ENCODE results near the gene INKA1. TPM values are rescaled to one million over a fixed set of nuclear protein-coding genes. Genes with fewer than 3 reads are reported as not detected.

Gene INKA1
- total and polyA plus RNA-seq, 7 experiments from 2014 or later: 0.65 to 2.2 (median 1.6) TPM

DNA sequence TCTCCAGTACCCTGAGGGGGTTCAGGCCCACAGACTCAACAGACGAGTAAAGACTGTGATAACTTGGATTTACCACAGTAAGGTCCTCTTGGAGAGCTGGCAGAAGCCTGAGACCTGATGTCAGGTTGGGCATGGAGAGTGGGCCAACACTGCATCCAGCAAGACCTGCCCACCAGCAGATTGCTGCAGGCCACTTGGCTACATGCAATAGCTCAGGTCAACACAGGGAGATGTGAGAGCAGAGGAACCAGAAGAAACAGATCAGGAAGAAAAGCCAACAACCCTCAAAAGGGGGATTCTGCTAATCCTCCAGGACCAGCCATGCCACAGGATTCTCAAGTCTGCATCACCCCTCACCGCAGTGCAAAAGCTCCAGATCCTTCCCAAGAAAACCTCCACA lies 15.0 kb upstream of the INKA1 start:
- peaks cover 0 to 12% (median 0%) of the 10 kb centered on the region in 5 donors for H3K36me3 Mint-ChIP-seq
- ChIA-PET CTCF (interaction anchor here (0.7 to 1.3 kb wide), 2 partner anchors 18 to 56 kb away, joined by 3 to 4 read pairs; no protein-coding TSS in a partner anchor), POLR2A (interaction anchor here (1.0 to 4.1 kb wide), 3 partner anchors 15 to 68 kb away, joined by 3 to 25 read pairs (median 3); partner anchors contain the start of gene INKA1)
- H3K4me3 Mint-ChIP-seq: peak overlapping the region in 1 of 10 donors; percentile 34
- Histone ChIP-seq H3K27ac (ENCODE audit: low read depth, low read length) (no peak overlapping the region), H3K9me3 (ENCODE audit: control insufficient read depth in 2 of 3, low read length in 3 of 3) (no peaks in the 10 kb centered on the region), H3K4me3 (ENCODE audit: low read length) (no peak overlapping the region), H3K36me3 (ENCODE audit: control insufficient read depth in 2 of 3, insufficient read depth in 3 of 3, low read length in 3 of 3) (peaks cover 0 to 6% (median 0%) of the 10 kb centered on the region in 3 experiments), H3K4me1 (ENCODE audit: control insufficient read depth in 2 of 2, insufficient read depth in 2 of 2, low read length in 2 of 2) (peaks cover 8 to 9% of the 10 kb centered on the region in 2 donors), H3K27me3 (ENCODE audit: control insufficient read depth in 2 of 2, insufficient read depth in 2 of 2, low read length in 2 of 2) (no peaks in the 10 kb centered on the region)
- H3K27ac Mint-ChIP-seq: peak overlapping the region in 2 of 9 donors; percentile 46 to 78
- intact Hi-C loops (cut with micrococcal nuclease): loop anchor here (5.0 kb wide), 3 partner anchors 49 to 449 kb away; partner anchors contain the start of genes GNAI2 (in 1 of the 2) and USP4 (in 1 of the 2)
- DNase-seq (no peak), ATAC-seq (no peak)
- peaks cover 0 to 6% (median 0%) of the 10 kb centered on the region in 5 donors for H3K27me3 Mint-ChIP-seq
- H3K9me3 Mint-ChIP-seq: peaks cover 0 to 4% (median 0%) of the 10 kb centered on the region in 11 donors
- H3K4me1 Mint-ChIP-seq: peaks cover 13 to 41% (median 32%) of the 10 kb centered on the region in 7 donors

- peaks cover 0 to 4% (median 0%) of the 10 kb centered on the region in 11 donors for H3K9me3 Mint-ChIP-seq
- peaks cover 0 to 6% (median 0%) of the 10 kb centered on the region in 5 donors for H3K27me3 Mint-ChIP-seq
- Histone ChIP-seq H3K4me3 (ENCODE audit: low read length) (no peak overlapping the region), H3K27me3 (ENCODE audit: control insufficient read depth in 2 of 2, insufficient read depth in 2 of 2, low read length in 2 of 2) (no peaks in the 10 kb centered on the region), H3K36me3 (ENCODE audit: control insufficient read depth in 2 of 3, insufficient read depth in 3 of 3, low read length in 3 of 3) (peaks cover 0 to 6% (median 0%) of the 10 kb centered on the region in 3 experiments), H3K4me1 (ENCODE audit: control insufficient read depth in 2 of 2, insufficient read depth in 2 of 2, low read length in 2 of 2) (peaks cover 0 to 5% of the 10 kb centered on the region in 2 donors), H3K9me3 (ENCODE audit: control insufficient read depth in 2 of 3, low read length in 3 of 3) (no peaks in the 10 kb centered on the region), H3K27ac (ENCODE audit: low read depth, low read length) (no peak overlapping the region)
- H3K4me3 Mint-ChIP-seq: no peak overlapping the region
- CTCF ChIA-PET: no interaction called here
- no peak for DNase-seq
- peaks cover 4 to 17% (median 13%) of the 10 kb centered on the region in 7 donors for H3K4me1 Mint-ChIP-seq
- POLR2A ChIA-PET: no interaction called here
- no peaks in the 10 kb centered on the region for H3K36me3 Mint-ChIP-seq
- H3K27ac Mint-ChIP-seq: peak overlapping the region in 6 of 9 donors; percentile 60 to 97 (median 82)
- intact Hi-C loops (cut with micrococcal nuclease): no loop called here
- no peak for ATAC-seq
These were observed 12.2 kb upstream of the INKA1 start for GRCh38 chr3:49790626-49791411.

GRCh38 chr3:49791571-49791970 lies 11.5 kb upstream of the INKA1 start:
- peaks cover 4 to 16% (median 13%) of the 10 kb centered on the region in 7 donors for H3K4me1 Mint-ChIP-seq
- H3K27ac Mint-ChIP-seq: no peak overlapping the region
- Histone ChIP-seq H3K4me1 (ENCODE audit: control insufficient read depth in 2 of 2, insufficient read depth in 2 of 2, low read length in 2 of 2) (peaks cover 0 to 5% of the 10 kb centered on the region in 2 donors), H3K27me3 (ENCODE audit: control insufficient read depth in 2 of 2, insufficient read depth in 2 of 2, low read length in 2 of 2) (no peaks in the 10 kb centered on the region), H3K9me3 (ENCODE audit: control insufficient read depth in 2 of 3, low read length in 3 of 3) (no peaks in the 10 kb centered on the region), H3K4me3 (ENCODE audit: low read length) (no peak overlapping the region), H3K27ac (ENCODE audit: low read depth, low read length) (no peak overlapping the region), H3K36me3 (ENCODE audit: control insufficient read depth in 2 of 3, insufficient read depth in 3 of 3, low read length in 3 of 3) (no peaks in the 10 kb centered on the region)
- ChIA-PET POLR2A (no interaction called here), CTCF (no interaction called here)
- H3K27me3 Mint-ChIP-seq: peaks cover 0 to 8% (median 0%) of the 10 kb centered on the region in 5 donors
- intact Hi-C loops (cut with micrococcal nuclease): no loop called here
- no peak overlapping the region for H3K4me3 Mint-ChIP-seq
- no peaks in the 10 kb centered on the region for H3K36me3 Mint-ChIP-seq
- ATAC-seq: no peak
- peaks cover 0 to 4% (median 0%) of the 10 kb centered on the region in 11 donors for H3K9me3 Mint-ChIP-seq
- DNase-seq: no peak

- no peaks in the 10 kb centered on the region for H3K27me3 ChIP-seq (ENCODE audit: control insufficient read depth in 2 of 2, insufficient read depth in 2 of 2, low read length in 2 of 2)
- ChIA-PET CTCF (no interaction called here), POLR2A (no interaction called here)
- H3K4me3 ChIP-seq (ENCODE audit: low read length): no peak overlapping the region
- no peaks in the 10 kb centered on the region for H3K9me3 ChIP-seq (ENCODE audit: control insufficient read depth in 2 of 3, low read length in 3 of 3)
- Mint-ChIP-seq H3K9me3 (peaks cover 0 to 4% (median 0%) of the 10 kb centered on the region in 11 donors), H3K4me1 (peaks cover 0 to 10% (median 8%) of the 10 kb centered on the region in 7 donors), H3K4me3 (no peak overlapping the region), H3K27ac (no peak overlapping the region), H3K27me3 (peaks cover 0 to 14% (median 0%) of the 10 kb centered on the region in 5 donors), H3K36me3 (no peaks in the 10 kb centered on the region)
- ATAC-seq (no peak), DNase-seq (no peak)
- intact Hi-C loops (cut with micrococcal nuclease): no loop called here
- no peaks in the 10 kb centered on the region for H3K36me3 ChIP-seq (ENCODE audit: control insufficient read depth in 2 of 3, insufficient read depth in 3 of 3, low read length in 3 of 3)
- H3K27ac ChIP-seq (ENCODE audit: low read depth, low read length): no peak overlapping the region
- H3K4me1 ChIP-seq (ENCODE audit: control insufficient read depth in 2 of 2, insufficient read depth in 2 of 2, low read length in 2 of 2): no peaks in the 10 kb centered on the region
These were observed 10.5 kb upstream of the INKA1 start for GRCh38 chr3:49792371-49793150.

DNA sequence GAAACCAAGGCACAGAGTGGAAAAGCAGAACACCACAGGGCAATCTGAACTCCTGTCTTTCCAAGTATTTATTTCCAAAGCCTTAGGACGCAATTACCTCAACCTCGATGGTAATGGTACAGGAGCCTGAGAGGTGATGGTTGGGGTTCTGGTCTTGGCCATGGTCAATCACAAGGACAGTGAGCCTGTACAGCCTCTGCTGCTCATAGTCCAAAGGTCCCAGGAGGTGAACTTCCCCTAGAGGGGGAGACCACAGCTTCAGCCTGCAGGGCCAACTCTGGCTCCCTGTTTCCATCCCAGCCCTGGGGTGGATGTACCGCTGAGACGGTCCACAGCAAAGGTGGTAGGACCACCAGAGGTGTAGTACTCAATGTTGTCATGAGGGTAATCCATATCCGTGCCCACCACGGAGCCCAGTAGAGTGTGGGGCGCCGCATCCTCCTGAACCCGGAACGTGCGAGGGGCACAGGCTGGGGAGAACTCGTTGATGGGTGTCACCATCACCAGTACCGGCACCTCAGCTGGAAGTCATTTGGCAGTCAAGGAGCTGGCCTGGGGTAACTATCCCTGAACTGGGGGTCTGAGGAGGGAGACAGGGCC lies 9.5 kb upstream of the INKA1 start:
- intact Hi-C loops (cut with micrococcal nuclease): no loop called here
- CTCF ChIA-PET: no interaction called here

GRCh38 chr3:49794431-49794830 lies 8.6 kb upstream of the INKA1 start:
- ChIA-PET CTCF (interaction anchor here (1.6 to 1.8 kb wide), 2 partner anchors 9 to 45 kb away, joined by 4 to 5 read pairs; partner anchors contain the start of gene INKA1), POLR2A (interaction anchor here (0.6 kb wide), 1 partner anchor 282 kb away, joined by 4 read pairs; no protein-coding TSS in a partner anchor)
- Mint-ChIP-seq H3K4me1 (peaks cover 0 to 8% (median 7%) of the 10 kb centered on the region in 7 donors), H3K9me3 (peaks cover 0 to 4% (median 0%) of the 10 kb centered on the region in 11 donors), H3K27me3 (peaks cover 0 to 16% (median 0%) of the 10 kb centered on the region in 5 donors), H3K27ac (no peak overlapping the region), H3K36me3 (no peaks in the 10 kb centered on the region), H3K4me3 (no peak overlapping the region)
- Histone ChIP-seq H3K4me1 (ENCODE audit: control insufficient read depth in 2 of 2, insufficient read depth in 2 of 2, low read length in 2 of 2) (no peaks in the 10 kb centered on the region), H3K9me3 (ENCODE audit: control insufficient read depth in 2 of 3, low read length in 3 of 3) (no peaks in the 10 kb centered on the region), H3K36me3 (ENCODE audit: control insufficient read depth in 2 of 3, insufficient read depth in 3 of 3, low read length in 3 of 3) (no peaks in the 10 kb centered on the region), H3K27ac (ENCODE audit: low read depth, low read length) (no peak overlapping the region), H3K4me3 (ENCODE audit: low read length) (no peak overlapping the region), H3K27me3 (ENCODE audit: control insufficient read depth in 2 of 2, insufficient read depth in 2 of 2, low read length in 2 of 2) (no peaks in the 10 kb centered on the region)
- ATAC-seq (no peak), DNase-seq (no peak)
- intact Hi-C loops (cut with micrococcal nuclease): no loop called here

More for the DNA sequence above, 9.5 kb upstream of the INKA1 start:
- no peak for ATAC-seq
- Mint-ChIP-seq H3K9me3 (peaks cover 0 to 4% (median 0%) of the 10 kb centered on the region in 11 donors), H3K27ac (no peak overlapping the region), H3K27me3 (peaks cover 0 to 13% (median 0%) of the 10 kb centered on the region in 5 donors), H3K36me3 (no peaks in the 10 kb centered on the region), H3K4me1 (peaks cover 0 to 8% (median 8%) of the 10 kb centered on the region in 7 donors), H3K4me3 (no peak overlapping the region)
- POLR2A ChIA-PET: no interaction called here
- DNase-seq: no peak
- Histone ChIP-seq H3K27me3 (ENCODE audit: control insufficient read depth in 2 of 2, insufficient read depth in 2 of 2, low read length in 2 of 2) (no peaks in the 10 kb centered on the region), H3K9me3 (ENCODE audit: control insufficient read depth in 2 of 3, low read length in 3 of 3) (no peaks in the 10 kb centered on the region), H3K36me3 (ENCODE audit: control insufficient read depth in 2 of 3, insufficient read depth in 3 of 3, low read length in 3 of 3) (no peaks in the 10 kb centered on the region), H3K27ac (ENCODE audit: low read depth, low read length) (no peak overlapping the region), H3K4me3 (ENCODE audit: low read length) (no peak overlapping the region), H3K4me1 (ENCODE audit: control insufficient read depth in 2 of 2, insufficient read depth in 2 of 2, low read length in 2 of 2) (no peaks in the 10 kb centered on the region)
